GM12801 (cell line): ENCODE data around the gene KIAA0513.

Experiments used
- CTCF ChIP-seq: IDR thresholded peaks from one replicate; pipeline ENCODE4 v1.5.1; 2011; ENCODE audit warnings: control low read depth; ENCODE audit not compliant: insufficient read length; ENCODE audit errors: extremely low read depth

Gene KIAA0513

GRCh38 chr16:85129876-85130704 lies 102.5 kb downstream of the KIAA0513 start:
- no peak for TF ChIP-seq CTCF

GRCh38 chr16:85130705-85131028 lies 103.1 kb downstream of the KIAA0513 start:
- no peak for TF ChIP-seq CTCF

- TF ChIP-seq CTCF, result no peak
Measured at GRCh38 chr16:85132456-85133289, 105.1 kb downstream of the KIAA0513 start.

GRCh38 chr16:85133290-85133599 lies 105.7 kb downstream of the KIAA0513 start:
- no peak for TF ChIP-seq CTCF

GRCh38 chr16:85134076-85134788 lies 106.6 kb downstream of the KIAA0513 start:
- TF ChIP-seq CTCF, result no peak

- no peak for TF ChIP-seq CTCF
Measured at GRCh38 chr16:85134789-85135142, 107.2 kb downstream of the KIAA0513 start.

- TF ChIP-seq CTCF, result no peak
Measured at GRCh38 chr16:85136213-85136701, 108.7 kb downstream of the KIAA0513 start.
